ENCODE measurements around the gene TMED7.

DNA sequence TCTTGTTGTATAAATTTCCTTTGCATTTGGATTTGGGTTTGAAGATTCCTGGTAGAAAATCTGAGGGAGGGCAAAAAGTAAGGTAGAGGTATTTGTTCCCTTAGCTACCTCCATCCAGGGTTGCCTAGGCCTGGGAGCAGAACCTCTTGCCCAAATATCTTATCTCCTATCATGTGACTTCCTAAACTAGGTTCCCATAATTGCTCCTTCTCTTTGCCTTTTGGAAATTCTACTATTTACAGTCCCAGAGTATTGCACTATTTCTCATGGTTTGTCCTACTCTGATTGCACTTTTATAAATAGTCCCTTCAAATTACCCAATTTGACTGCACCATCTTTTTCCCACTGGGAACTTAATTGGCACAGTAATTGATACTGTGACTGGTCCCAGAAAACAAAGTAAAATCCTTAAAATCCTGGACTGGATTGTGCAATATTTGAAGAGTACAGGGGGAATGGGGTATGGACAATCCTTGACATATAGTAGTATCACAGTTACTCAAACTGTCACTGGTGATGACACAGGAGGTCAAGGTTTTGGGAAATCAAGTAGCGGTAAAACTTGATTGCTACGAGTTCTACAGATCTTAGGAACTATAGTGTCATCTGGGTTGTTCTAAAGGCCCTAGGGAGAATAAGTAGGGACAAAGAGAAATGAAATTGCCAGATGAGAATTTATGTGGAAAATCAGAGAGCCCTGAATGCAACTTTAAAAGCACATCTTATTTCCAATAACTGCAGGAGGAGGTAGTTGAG lies 31.5 kb upstream of the TMED7 start:
- no peak for TF ChIP-seq CTCF (IDR thresholded peaks at IDR 0.05)
- no peak for TF ChIP-seq POLR2A (IDR thresholded peaks at IDR 0.05)

All from lower leg skin (tissue), 3 donors.